ENCODE data around the gene PRDX2. TPM values are rescaled to one million over a fixed set of nuclear protein-coding genes. Genes with fewer than 3 reads are reported as not detected.

The PRDX2 gene
- total and polyA plus RNA-seq, 2 donors from 2014 or later: 171 to 664 TPM

- intact Hi-C loops (cut with DNase I): loop anchor here (10.0 kb wide), 1 partner anchor 122 kb away; no protein-coding TSS in a partner anchor
- no peak overlapping the region for H3K9ac ChIP-seq (ENCODE audit: low read length in 3 of 3)
- H3K27ac ChIP-seq (ENCODE audit: low read depth in 2 of 2, low read length in 2 of 2): no peak overlapping the region
- H3K4me1 ChIP-seq (ENCODE audit: control insufficient read depth in 2 of 3, insufficient read depth in 2 of 3, low read depth in 1 of 3, low read length in 3 of 3): peaks cover 0 to 20% (median 5%) of the 10 kb centered on the region in 3 donors
- FAIRE-seq: no peak
- peaks cover 0 to 10% (median 2%) of the 10 kb centered on the region in 3 donors for H3K36me3 ChIP-seq (ENCODE audit: control insufficient read depth in 2 of 3, insufficient read depth in 3 of 3, low read length in 3 of 3)
- H3K27me3 ChIP-seq (ENCODE audit: control insufficient read depth, insufficient read depth, low read length): no peaks in the 10 kb centered on the region
- DNase-seq: no peak
- TF ChIP-seq, protein P1, sequence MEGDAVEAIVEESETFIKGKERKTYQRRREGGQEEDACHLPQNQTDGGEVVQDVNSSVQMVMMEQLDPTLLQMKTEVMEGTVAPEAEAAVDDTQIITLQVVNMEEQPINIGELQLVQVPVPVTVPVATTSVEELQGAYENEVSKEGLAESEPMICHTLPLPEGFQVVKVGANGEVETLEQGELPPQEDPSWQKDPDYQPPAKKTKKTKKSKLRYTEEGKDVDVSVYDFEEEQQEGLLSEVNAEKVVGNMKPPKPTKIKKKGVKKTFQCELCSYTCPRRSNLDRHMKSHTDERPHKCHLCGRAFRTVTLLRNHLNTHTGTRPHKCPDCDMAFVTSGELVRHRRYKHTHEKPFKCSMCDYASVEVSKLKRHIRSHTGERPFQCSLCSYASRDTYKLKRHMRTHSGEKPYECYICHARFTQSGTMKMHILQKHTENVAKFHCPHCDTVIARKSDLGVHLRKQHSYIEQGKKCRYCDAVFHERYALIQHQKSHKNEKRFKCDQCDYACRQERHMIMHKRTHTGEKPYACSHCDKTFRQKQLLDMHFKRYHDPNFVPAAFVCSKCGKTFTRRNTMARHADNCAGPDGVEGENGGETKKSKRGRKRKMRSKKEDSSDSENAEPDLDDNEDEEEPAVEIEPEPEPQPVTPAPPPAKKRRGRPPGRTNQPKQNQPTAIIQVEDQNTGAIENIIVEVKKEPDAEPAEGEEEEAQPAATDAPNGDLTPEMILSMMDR (IDR thresholded peaks at IDR 0.05; ENCODE audit: borderline replicate concordance, extremely low read depth, insufficient read depth): no peak
- H3K4me3 ChIP-seq (ENCODE audit: low read length in 3 of 3): no peak overlapping the region
- H3K9me3 ChIP-seq (ENCODE audit: control insufficient read depth in 2 of 3, insufficient read depth in 1 of 3, low read length in 3 of 3): no peaks in the 10 kb centered on the region
These were observed 4.4 kb downstream of the PRDX2 start for GRCh38 chr19:12797141-12797587.

DNA sequence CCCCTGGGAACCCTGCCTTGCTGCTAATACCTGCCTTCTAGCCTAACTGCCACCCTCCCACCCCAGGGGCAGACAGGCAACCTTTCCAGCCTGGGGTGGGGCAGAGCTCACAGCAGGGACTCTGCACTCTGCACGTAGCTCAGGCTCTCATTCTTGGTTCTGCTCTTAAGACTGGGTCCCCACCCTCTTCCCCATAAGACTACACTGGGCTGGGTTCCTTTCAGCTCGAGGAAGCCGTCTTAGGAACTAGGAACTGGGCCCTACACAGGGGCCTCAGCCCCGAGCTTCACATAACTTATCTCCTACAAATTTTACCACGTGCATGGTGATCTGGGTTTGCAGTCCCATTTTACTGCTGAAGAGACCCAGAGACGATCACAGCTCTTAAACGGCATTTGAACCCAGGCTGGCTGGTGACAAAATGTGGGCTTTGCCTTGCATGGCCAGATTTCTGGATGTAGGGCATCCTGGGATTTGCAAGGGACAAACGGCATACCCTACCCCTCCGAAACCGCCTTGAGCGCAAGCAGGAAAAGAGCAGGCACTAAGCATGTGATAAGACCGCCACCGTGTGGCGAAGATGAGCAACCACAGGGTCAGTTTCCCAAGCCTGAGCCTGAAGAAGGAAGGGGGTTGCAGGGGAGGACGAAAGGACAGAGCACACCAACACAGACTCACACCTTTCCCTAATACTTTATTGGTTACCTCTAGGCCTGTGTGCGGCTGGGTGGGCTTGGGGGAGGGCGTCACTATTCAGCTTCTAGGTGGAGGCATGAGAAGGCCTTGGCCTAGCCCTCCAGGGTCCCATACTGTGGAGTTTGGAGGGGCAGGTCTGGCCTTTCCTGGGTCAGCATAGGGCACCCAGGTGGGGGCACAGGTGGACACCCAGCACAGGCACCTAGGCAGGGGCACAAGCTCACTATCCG, 5.2 kb downstream of the PRDX2 start:
- intact Hi-C loops (cut with DNase I): loop anchor here (10.0 kb wide), 1 partner anchor 122 kb away; no protein-coding TSS in a partner anchor
- H3K9ac ChIP-seq (ENCODE audit: low read length in 3 of 3): no peak overlapping the region
- H3K4me1 ChIP-seq (ENCODE audit: control insufficient read depth in 2 of 3, insufficient read depth in 2 of 3, low read depth in 1 of 3, low read length in 3 of 3): peaks cover 0 to 18% (median 4%) of the 10 kb centered on the region in 3 donors
- H3K27me3 ChIP-seq (ENCODE audit: control insufficient read depth, insufficient read depth, low read length): no peaks in the 10 kb centered on the region
- peak overlapping the region in 1 of 2 donors; percentile 43 for H3K27ac ChIP-seq (ENCODE audit: low read depth in 2 of 2, low read length in 2 of 2)
- FAIRE-seq (no peak), DNase-seq (peak; percentile 83 to 93 (median 88))
- peak overlapping the region in 2 of 3 donors; percentile 20 to 23 for H3K4me3 ChIP-seq (ENCODE audit: low read length in 3 of 3)
- TF ChIP-seq, protein P1 (IDR thresholded peaks at IDR 0.05; ENCODE audit: borderline replicate concordance, extremely low read depth, insufficient read depth): peak; percentile 100
- no peaks in the 10 kb centered on the region for H3K9me3 ChIP-seq (ENCODE audit: control insufficient read depth in 2 of 3, insufficient read depth in 1 of 3, low read length in 3 of 3)
- H3K36me3 ChIP-seq (ENCODE audit: control insufficient read depth in 2 of 3, insufficient read depth in 3 of 3, low read length in 3 of 3): peaks cover 0 to 10% (median 2%) of the 10 kb centered on the region in 3 donors

DNA sequence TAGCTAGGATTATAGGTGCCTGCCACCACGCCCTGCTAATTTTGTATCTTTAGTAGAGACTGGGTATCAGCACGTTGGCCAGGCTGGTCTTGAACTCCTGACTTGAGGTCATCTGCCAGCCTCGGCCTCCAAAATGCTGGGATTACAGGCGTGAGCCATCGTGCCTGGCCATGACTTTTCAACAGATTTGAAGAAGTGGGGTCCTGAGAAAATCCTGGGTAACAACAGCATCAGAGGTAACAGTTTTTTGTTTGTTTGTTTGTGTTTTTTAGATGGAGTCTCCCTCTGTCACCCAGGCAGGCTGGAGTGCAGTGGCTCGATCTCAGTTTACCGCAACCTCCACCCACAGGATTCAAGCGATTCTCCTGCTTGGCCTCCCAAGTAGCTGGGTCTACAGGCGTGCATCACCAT, 6.6 kb downstream of the PRDX2 start:
- peaks cover 0 to 9% (median 2%) of the 10 kb centered on the region in 3 donors for H3K36me3 ChIP-seq (ENCODE audit: control insufficient read depth in 2 of 3, insufficient read depth in 3 of 3, low read length in 3 of 3)
- no peak overlapping the region for H3K9ac ChIP-seq (ENCODE audit: low read length in 3 of 3)
- H3K27ac ChIP-seq (ENCODE audit: low read depth in 2 of 2, low read length in 2 of 2): no peak overlapping the region
- TF ChIP-seq, protein P1 (IDR thresholded peaks at IDR 0.05; ENCODE audit: borderline replicate concordance, extremely low read depth, insufficient read depth): no peak
- no peaks in the 10 kb centered on the region for H3K9me3 ChIP-seq (ENCODE audit: control insufficient read depth in 2 of 3, insufficient read depth in 1 of 3, low read length in 3 of 3)
- intact Hi-C loops (cut with DNase I): loop anchor here (10.0 kb wide), 1 partner anchor 120 kb away; no protein-coding TSS in a partner anchor
- H3K4me1 ChIP-seq (ENCODE audit: control insufficient read depth in 2 of 3, insufficient read depth in 2 of 3, low read depth in 1 of 3, low read length in 3 of 3): peaks cover 0 to 14% (median 4%) of the 10 kb centered on the region in 3 donors
- no peak for FAIRE-seq
- H3K4me3 ChIP-seq (ENCODE audit: low read length in 3 of 3): no peak overlapping the region
- no peak for DNase-seq
- H3K27me3 ChIP-seq (ENCODE audit: control insufficient read depth, insufficient read depth, low read length): no peaks in the 10 kb centered on the region
